ENCODE data around the gene RIN1.
"Not testable (repeated sequence)": the region's sequence is repeated elsewhere in the genome, so short reads cannot be mapped to it uniquely, and the experiment has no call there.

RIN1 gene

GRCh38 chr11:66317723-66318599 lies 18.3 kb downstream of the RIN1 start:
- peak; percentile 48 for DNase-seq

GRCh38 chr11:66317322-66317722 lies 18.9 kb downstream of the RIN1 start:
- peak; percentile 32 for DNase-seq

GRCh38 chr11:66316849-66317251 lies 19.4 kb downstream of the RIN1 start, which contains the start of gene CD248:
TSS of gene CD248 (minus strand) at chr11:66317044. CDS start at chr11:66317027, 17 bp downstream.
- no peak for DNase-seq

GRCh38 chr11:66315921-66316811 lies 20.1 kb downstream of the RIN1 start:
- no peak for DNase-seq

GRCh38 chr11:66315498-66315885 lies 20.7 kb downstream of the RIN1 start:
- no peak for DNase-seq

- no peak for DNase-seq
These were observed 21.4 kb downstream of the RIN1 start for GRCh38 chr11:66314561-66315497.

GRCh38 chr11:66314186-66314501 lies 22.1 kb downstream of the RIN1 start:
- no peak for DNase-seq

- DNase-seq = no peak
These were observed 22.7 kb downstream of the RIN1 start for GRCh38 chr11:66313321-66314185.

GRCh38 chr11:66312549-66313320 lies 23.5 kb downstream of the RIN1 start:
- peak; percentile 97 for DNase-seq

- peak; percentile 97 for DNase-seq
These were observed 24.2 kb downstream of the RIN1 start for GRCh38 chr11:66311965-66312548.

- DNase-seq = no peak
These were observed 24.7 kb downstream of the RIN1 start for GRCh38 chr11:66311470-66311964.

GRCh38 chr11:66310803-66311440 lies 25.3 kb downstream of the RIN1 start:
- DNase-seq = not testable (repeated sequence)

- DNase-seq = no peak
These were observed 25.9 kb downstream of the RIN1 start for GRCh38 chr11:66310324-66310723.

- DNase-seq = no peak
These were observed 26.8 kb downstream of the RIN1 start for GRCh38 chr11:66309475-66309874.

- DNase-seq = no peak
These were observed 33.6 kb downstream of the RIN1 start for GRCh38 chr11:66302656-66303055.

GRCh38 chr11:66299186-66299585 lies 37.0 kb downstream of the RIN1 start:
- no peak for DNase-seq

GRCh38 chr11:66297610-66298009 lies 38.6 kb downstream of the RIN1 start:
- DNase-seq = no peak

GRCh38 chr11:66294626-66295620 lies 41.3 kb downstream of the RIN1 start:
- no peak for DNase-seq

Measured in stimulated activated CD4-positive, alpha-beta T cell treated with anti-CD3 and anti-CD28 coated beads, Interleukin-1b, Interleukin-23, amount 100 ng/mL, for 48 hours (primary cell).